Activated gamma-delta T cell treated with anti-CD3 and anti-CD28 coated beads, Interleukin-2, amount 50 U/mL, for 16 hours (primary cell): ENCODE measurements around the gene APH1B.
"Not testable (repeated sequence)": the region's sequence is repeated elsewhere in the genome, so short reads cannot be mapped to it uniquely, and the experiment has no call there.

Experiments
- DNase-seq: peaks from one replicate; pipeline ENCODE4 v3.0.0-alpha.2; 2020; ENCODE audit warnings: low read depth

The APH1B gene

GRCh38 chr15:63277038-63277892 is at the start of gene APH1B:
TSS of gene APH1B (plus strand) at chr15:63277605. CDS start at chr15:63277624, 19 bp downstream.
- peak; percentile 59 for DNase-seq

GRCh38 chr15:63227689-63228088 is 49.7 kb upstream of the APH1B start:
- no peak for DNase-seq

GRCh38 chr15:63231206-63231605 is 46.2 kb upstream of the APH1B start:
- DNase-seq, result no peak

- DNase-seq, result no peak
Measured at GRCh38 chr15:63231706-63232105, 45.7 kb upstream of the APH1B start.

GRCh38 chr15:63232405-63232804 is 45.0 kb upstream of the APH1B start:
- no peak for DNase-seq

GRCh38 chr15:63232943-63233342 is 44.5 kb upstream of the APH1B start:
- no peak for DNase-seq

GRCh38 chr15:63233667-63234423 is 43.6 kb upstream of the APH1B start:
- DNase-seq, result no peak

- no peak for DNase-seq
Measured at GRCh38 chr15:63234451-63234870, 42.9 kb upstream of the APH1B start.

GRCh38 chr15:63236272-63236671 is 41.1 kb upstream of the APH1B start:
- no peak for DNase-seq

GRCh38 chr15:63237086-63237485 is 40.3 kb upstream of the APH1B start:
- DNase-seq, result not testable (repeated sequence)

- DNase-seq, result no peak
Measured at GRCh38 chr15:63238171-63238570, 39.2 kb upstream of the APH1B start.

- no peak for DNase-seq
Measured at GRCh38 chr15:63238796-63239195, 38.6 kb upstream of the APH1B start.

GRCh38 chr15:63240109-63240508 is 37.3 kb upstream of the APH1B start:
- DNase-seq, result no peak

GRCh38 chr15:63241316-63241715 is 36.1 kb upstream of the APH1B start:
- no peak for DNase-seq

- DNase-seq, result no peak
Measured at GRCh38 chr15:63243101-63243500, 34.3 kb upstream of the APH1B start.

GRCh38 chr15:63243776-63244175 is 33.6 kb upstream of the APH1B start:
- DNase-seq, result no peak

GRCh38 chr15:63244399-63244798 is 33.0 kb upstream of the APH1B start:
- DNase-seq, result no peak

GRCh38 chr15:63244976-63245645 is 32.3 kb upstream of the APH1B start:
- DNase-seq, result no peak

GRCh38 chr15:63246691-63247469 is 30.5 kb upstream of the APH1B start:
- DNase-seq, result no peak

GRCh38 chr15:63250312-63250965 is 27.0 kb upstream of the APH1B start:
- DNase-seq, result no peak

GRCh38 chr15:63251701-63252100 is 25.7 kb upstream of the APH1B start:
- no peak for DNase-seq
